ENCODE data around the gene NLGN1. TPM values are rescaled to one million over a fixed set of nuclear protein-coding genes. Genes with fewer than 3 reads are reported as not detected.

Gene NLGN1
- total and polyA plus RNA-seq, 2 of the 8 experiments (the other 6 are each of a cell fraction or from before 2014, with no cell fraction given) = 7.8 to 14.8 TPM

- no peak overlapping the region for H3K4ac ChIP-seq (replicated peaks; ENCODE audit: insufficient read length, low read depth, low read length)
- no peak overlapping the region for H2BK12ac ChIP-seq (ENCODE audit: low read depth, low read length)
- ChIA-PET POLR2A (ENCODE audit: partially characterized antibody) (no interaction called here), CTCF (ENCODE audit: partially characterized antibody) (no interaction called here)
- H4K91ac ChIP-seq (replicated peaks; ENCODE audit: insufficient read length, low read length) = no peak overlapping the region
- H3K79me1 ChIP-seq (ENCODE audit: low read depth, low read length) = no peaks in the 10 kb centered on the region
- no peak overlapping the region for H3K23ac ChIP-seq (ENCODE audit: insufficient read length)
- no peak overlapping the region for H3K9ac ChIP-seq (replicated peaks in 1 of 4; ENCODE audit: extremely low read depth in 1 of 4, low read depth in 3 of 4, low read length in 3 of 4)
- peaks cover 4 to 5% of the 10 kb centered on the region in 2 experiments; a peak in 3 of 4 replicates for H3K9me3 ChIP-seq (ENCODE audit: insufficient read depth in 2 of 2, low read depth in 1 of 2, low read length in 1 of 2)
- H3K27me3 ChIP-seq (replicated peaks in 1 of 4; ENCODE audit: control insufficient read depth in 3 of 4, extremely low read depth in 1 of 4, insufficient read depth in 3 of 4, low read length in 3 of 4) = no peaks in the 10 kb centered on the region
- no peak overlapping the region for H2BK15ac ChIP-seq (ENCODE audit: low read length)
- no peak overlapping the region for H4K8ac ChIP-seq (ENCODE audit: extremely low read depth, insufficient read depth, low read length)
- no peak overlapping the region for H3K4me3 ChIP-seq (ENCODE audit: extremely low read depth in 1 of 4, insufficient read depth in 2 of 4, low read depth in 3 of 4, low read length in 4 of 4)
- H3K14ac ChIP-seq (ENCODE audit: insufficient read length) = no peak overlapping the region
- H4K20me1 ChIP-seq (replicated peaks in 1 of 2; ENCODE audit: control insufficient read depth in 1 of 2, insufficient read depth in 2 of 2, low read length in 2 of 2) = no peaks in the 10 kb centered on the region
- peak overlapping the region; percentile 25 for H3K18ac ChIP-seq (ENCODE audit: extremely low read depth, low read length)
- 83% methylated on average over 2 of the region's 2 CpGs; no CpG with 5 or more reads in 1 of the 2 experiments for WGBS, 2 experiments (ENCODE audit: extremely low coverage in 1 of 2, insufficient coverage in 1 of 2, insufficient read length in 1 of 2, insufficient replicate concordance in 2 of 2, low coverage in 1 of 2, low lambda C conversion rate in 2 of 2, missing lambda C conversion rate in 1 of 2)
- no peak overlapping the region for H2AK5ac ChIP-seq (ENCODE audit: low read depth, low read length)
- H3K27ac ChIP-seq (ENCODE audit: low read depth, low read length) = no peak overlapping the region; the same call in 1 of the 2 replicates
- H3K4me2 ChIP-seq (ENCODE audit: insufficient read depth in 1 of 2, low read depth in 2 of 2, low read length in 2 of 2) = no peak overlapping the region
- peaks cover 7 to 23% (median 16%) of the 10 kb centered on the region in 4 experiments; a peak in 6 of 7 replicates for H3K4me1 ChIP-seq (replicated peaks in 1 of 4; ENCODE audit: control insufficient read depth in 3 of 4, insufficient read depth in 4 of 4, low read length in 3 of 4)
- DNase-seq (ENCODE audit: low read depth in 1 of 2, low spot score in 2 of 2) (no peak), FAIRE-seq (peak; percentile 48)
- no peak overlapping the region for H2AFZ ChIP-seq (ENCODE audit: low read length)
- no peaks in the 10 kb centered on the region for H3K79me2 ChIP-seq (ENCODE audit: control insufficient read depth in 1 of 2, insufficient read depth in 2 of 2, low read length in 2 of 2)
- H4K5ac ChIP-seq (ENCODE audit: insufficient read length, low read depth, low read length) = peak overlapping the region; percentile 35
- H3K23me2 ChIP-seq (ENCODE audit: low read depth, low read length) = no peaks in the 10 kb centered on the region
- no peaks in the 10 kb centered on the region; a peak in 1 of 8 replicates for H3K36me3 ChIP-seq (ENCODE audit: control insufficient read depth in 2 of 4, insufficient read depth in 4 of 4, low read length in 3 of 4)
- H2BK20ac ChIP-seq (ENCODE audit: low read length) = no peak overlapping the region
- TF ChIP-seq SRF (IDR thresholded peaks at IDR 0.05; ENCODE audit: low read depth, low read length) = peak; percentile 72
- no peak for TF ChIP-seq HDAC2 (IDR thresholded peaks at IDR 0.05; ENCODE audit: borderline replicate concordance in 1 of 2, low read depth in 2 of 2, low read length in 2 of 2)
- TF ChIP-seq RXRA (IDR thresholded peaks at IDR 0.05; ENCODE audit: insufficient read depth, low read depth, low read length) = no peak
- peak overlapping the region; percentile 6 for H2BK120ac ChIP-seq (replicated peaks; ENCODE audit: low read depth, low read length)
- no peak overlapping the region for H3K56ac ChIP-seq (replicated peaks; ENCODE audit: insufficient read length, low read depth, low read length)
- H2BK5ac ChIP-seq (ENCODE audit: low read depth, low read length) = peak overlapping the region; percentile 75; the same call in 1 of the 2 replicates
Measured at GRCh38 chr3:174229916-174230315, 832.4 kb downstream of the NLGN1 start.
